ENCODE measurements around the gene CAPN5.

GRCh38 chr11:77085652-77086051 lies 18.9 kb downstream of the CAPN5 start:
- TF ChIP-seq, protein P1, sequence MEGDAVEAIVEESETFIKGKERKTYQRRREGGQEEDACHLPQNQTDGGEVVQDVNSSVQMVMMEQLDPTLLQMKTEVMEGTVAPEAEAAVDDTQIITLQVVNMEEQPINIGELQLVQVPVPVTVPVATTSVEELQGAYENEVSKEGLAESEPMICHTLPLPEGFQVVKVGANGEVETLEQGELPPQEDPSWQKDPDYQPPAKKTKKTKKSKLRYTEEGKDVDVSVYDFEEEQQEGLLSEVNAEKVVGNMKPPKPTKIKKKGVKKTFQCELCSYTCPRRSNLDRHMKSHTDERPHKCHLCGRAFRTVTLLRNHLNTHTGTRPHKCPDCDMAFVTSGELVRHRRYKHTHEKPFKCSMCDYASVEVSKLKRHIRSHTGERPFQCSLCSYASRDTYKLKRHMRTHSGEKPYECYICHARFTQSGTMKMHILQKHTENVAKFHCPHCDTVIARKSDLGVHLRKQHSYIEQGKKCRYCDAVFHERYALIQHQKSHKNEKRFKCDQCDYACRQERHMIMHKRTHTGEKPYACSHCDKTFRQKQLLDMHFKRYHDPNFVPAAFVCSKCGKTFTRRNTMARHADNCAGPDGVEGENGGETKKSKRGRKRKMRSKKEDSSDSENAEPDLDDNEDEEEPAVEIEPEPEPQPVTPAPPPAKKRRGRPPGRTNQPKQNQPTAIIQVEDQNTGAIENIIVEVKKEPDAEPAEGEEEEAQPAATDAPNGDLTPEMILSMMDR (IDR thresholded peaks at IDR 0.05; ENCODE audit: low read depth, low read length) = no peak
- no peak for TF ChIP-seq POLR2A (IDR thresholded peaks at IDR 0.05; ENCODE audit: extremely low read depth, insufficient read length)
- TF ChIP-seq MYC (IDR thresholded peaks at IDR 0.05; ENCODE audit: low read depth, low read length) = no peak
- TF ChIP-seq MAX (IDR thresholded peaks at IDR 0.05; ENCODE audit: low read depth, low read length) = no peak

Measured in NB4 (cell line).